ENCODE data around the gene VAC14. TPM values are rescaled to one million over a fixed set of nuclear protein-coding genes. Genes with fewer than 3 reads are reported as not detected.
"Not testable (repeated sequence)": the region's sequence is repeated elsewhere in the genome, so short reads cannot be mapped to it uniquely, and the experiment has no call there.

Gene VAC14
- polyA plus RNA-seq (2013, experiment 1 of 2; ENCODE audit: insufficient read length), result 34.2 TPM
- polyA plus RNA-seq (2013, experiment 2 of 2; ENCODE audit: insufficient read length), result 35.9 TPM

- peak; percentile 77 for DNase-seq
These were observed at the start of gene VAC14 for GRCh38 chr16:70800781-70801480. Gene VAC14, minus strand, starts transcription at chr16:70801158. Its CDS starts 258 bp downstream, at chr16:70800900.

GRCh38 chr16:70823498-70824118 lies 22.6 kb upstream of the VAC14 start:
- not testable (repeated sequence) for DNase-seq

GRCh38 chr16:70822734-70823133 lies 21.8 kb upstream of the VAC14 start:
- DNase-seq, result not testable (repeated sequence)

- DNase-seq, result not testable (repeated sequence)
These were observed 17.1 kb upstream of the VAC14 start for GRCh38 chr16:70818088-70818487.

GRCh38 chr16:70809392-70810060 lies 8.6 kb upstream of the VAC14 start:
- no peak for DNase-seq

GRCh38 chr16:70808371-70808770 lies 7.4 kb upstream of the VAC14 start:
- no peak for DNase-seq

- DNase-seq, result peak; percentile 74
These were observed 4.8 kb upstream of the VAC14 start for GRCh38 chr16:70805787-70806186.

GRCh38 chr16:70805380-70805779 lies 4.4 kb upstream of the VAC14 start:
- DNase-seq, result no peak

GRCh38 chr16:70804734-70805169 lies 3.8 kb upstream of the VAC14 start:
- no peak for DNase-seq

- DNase-seq, result peak; percentile 65
These were observed 3.3 kb upstream of the VAC14 start for GRCh38 chr16:70804153-70804733.

- peak; percentile 24 for DNase-seq
These were observed 2.4 kb upstream of the VAC14 start for GRCh38 chr16:70803319-70803718.

GRCh38 chr16:70801611-70802010 lies 653 bp upstream of the VAC14 start:
- DNase-seq, result no peak

GRCh38 chr16:70800311-70800710 lies 647 bp downstream of the VAC14 start:
- DNase-seq, result no peak

GRCh38 chr16:70796301-70796700 lies 4.7 kb downstream of the VAC14 start:
- DNase-seq, result no peak

GRCh38 chr16:70795296-70795912 lies 5.6 kb downstream of the VAC14 start:
- no peak for DNase-seq

GRCh38 chr16:70793851-70794502 lies 7.0 kb downstream of the VAC14 start:
- DNase-seq, result no peak

GRCh38 chr16:70790815-70791214 lies 10.1 kb downstream of the VAC14 start:
- no peak for DNase-seq

- DNase-seq, result no peak
These were observed 11.1 kb downstream of the VAC14 start for GRCh38 chr16:70789595-70790447.

GRCh38 chr16:70788668-70789594 lies 12.0 kb downstream of the VAC14 start:
- DNase-seq, result peak; percentile 47

All from fibroblast of skin of abdomen (primary cell).